Neural progenitor cell (in vitro differentiated cells): Measurements from ENCODE around the gene ENPP1. TPM values are rescaled to one million over a fixed set of nuclear protein-coding genes. Genes with fewer than 3 reads are reported as not detected.

Experiments used
- DNase-seq: peaks from one replicate; pipeline ENCODE4 v3.0.0-alpha.2; 2016; ENCODE audit warnings: low spot score
- H2AFZ ChIP-seq: fragments of 200-600 bp; sonication (generic); replicated peaks from 2 replicates; pipeline ENCODE4 v1.6.1; 2016; ENCODE audit warnings: antibody characterized with exemption
- H3F3A ChIP-seq: fragments of 200-600 bp; sonication (generic); 2 replicates; pipeline ENCODE4 v1.6.1; 2016; ENCODE audit warnings: antibody characterized with exemption, low read depth
- H3K27ac ChIP-seq: fragments of 200-600 bp; sonication (generic); 2 replicates; pipeline ENCODE4 v1.5.1; 2016; ENCODE audit warnings: mild to moderate bottlenecking
- H3K27me3 ChIP-seq: fragments of 200-600 bp; sonication (generic); 2 replicates; pipeline ENCODE4 v1.6.1; 2016; ENCODE audit warnings: mild to moderate bottlenecking, moderate library complexity
- H3K36me3 ChIP-seq: fragments of 200-600 bp; sonication (generic); 2 replicates; pipeline ENCODE4 v1.5.1; 2016
- H3K4me1 ChIP-seq: fragments of 200-600 bp; sonication (generic); 2 replicates; pipeline ENCODE4 v1.6.1; 2016; ENCODE audit warnings: mixed run types
- H3K4me2 ChIP-seq: fragments of 200-600 bp; sonication (generic); 2 replicates; pipeline ENCODE4 v1.6.1; 2016
- H3K4me3 ChIP-seq: fragments of 200-600 bp; sonication (generic); 2 replicates; pipeline ENCODE4 v1.5.1; 2016
- H3K79me2 ChIP-seq: fragments of 200-600 bp; sonication (generic); 2 replicates; pipeline ENCODE4 v1.6.1; 2016; ENCODE audit warnings: low read depth
- H3K9ac ChIP-seq: fragments of 200-600 bp; sonication (generic); 2 replicates; pipeline ENCODE4 v1.6.1; 2016
- H3K9me3 ChIP-seq: fragments of 200-600 bp; sonication (generic); 2 replicates; pipeline ENCODE4 v1.5.1; 2016; ENCODE audit warnings: low read depth
- H4K20me1 ChIP-seq: fragments of 200-600 bp; sonication (generic); 2 replicates; pipeline ENCODE4 v1.6.1; 2016; ENCODE audit warnings: low read depth
- H3K27ac Mint-ChIP-seq: 3 replicates; pipeline ENCODE4 v1.8.0; 2021; ENCODE audit warnings: mixed read lengths
- H3K27me3 Mint-ChIP-seq: 2 replicates; pipeline ENCODE4 v1.8.0; 2022; ENCODE audit warnings: low read depth, mild to moderate bottlenecking, inconsistent platforms, moderate library complexity, mixed read lengths; ENCODE audit not compliant: insufficient read depth
- H3K36me3 Mint-ChIP-seq: 3 replicates; pipeline ENCODE4 v1.8.0; 2021; ENCODE audit warnings: mixed read lengths
- H3K4me1 Mint-ChIP-seq: 3 replicates; pipeline ENCODE4 v1.8.0; 2021; ENCODE audit warnings: mixed read lengths
- H3K4me3 Mint-ChIP-seq: 3 replicates; pipeline ENCODE4 v1.8.0; 2021; ENCODE audit warnings: mild to moderate bottlenecking, moderate library complexity, mixed read lengths
- H3K9me3 Mint-ChIP-seq: 3 replicates; pipeline ENCODE4 v1.8.0; 2020; ENCODE audit warnings: mixed read lengths
- EZH2 ChIP-seq: fragments of 200-600 bp; sonication (generic); IDR thresholded peaks from 2 replicates; pipeline ENCODE4 v1.6.1; 2017; ENCODE audit warnings: antibody characterized with exemption, mild to moderate bottlenecking, moderate library complexity
- EZH2phosphoT487 ChIP-seq: fragments of 200-600 bp; sonication (generic); IDR thresholded peaks from 2 replicates; pipeline ENCODE4 v1.6.1; 2017; ENCODE audit warnings: antibody characterized with exemption
- total RNA-seq: library from RNA; depleted of rRNA; stranded (reverse); fragments of >200 nt; gene quantifications from 2 replicates; pipeline ENCODE4 v1.2.3, GENCODE V29; 2015; ENCODE audit warnings: low replicate concordance
- TF ChIP-seq, protein P1 (sequence below): fragments of 200-600 bp; sonication (generic); IDR thresholded peaks from 2 replicates; pipeline ENCODE4 v1.5.1; 2017; ENCODE audit warnings: antibody characterized with exemption, mild to moderate bottlenecking

ENPP1 gene
- total RNA-seq, 1 donor from 2014 or later = 9.7 TPM

DNA sequence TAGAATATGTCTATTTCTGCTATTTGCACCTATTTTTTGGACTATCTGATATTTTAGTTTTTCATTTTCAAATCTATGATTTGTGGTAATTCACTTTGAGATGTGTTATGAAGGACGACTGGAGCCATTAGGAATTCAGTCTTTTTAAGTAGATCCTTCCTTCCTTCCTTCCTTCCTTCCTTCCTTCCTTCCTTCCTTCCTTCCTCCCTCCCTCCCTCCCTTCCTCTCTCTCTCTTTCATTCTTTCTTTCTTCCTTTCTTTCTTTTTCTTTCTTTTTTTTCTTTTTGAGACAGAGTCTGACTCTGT is 46.1 kb upstream of the ENPP1 start:
- H3F3A ChIP-seq = no peaks in the 10 kb centered on the region
- Mint-ChIP-seq H3K36me3 (no peaks in the 10 kb centered on the region), H3K27ac (no peak overlapping the region), H3K27me3 (no peaks in the 10 kb centered on the region), H3K9me3 (no peaks in the 10 kb centered on the region), H3K4me1 (no peaks in the 10 kb centered on the region), H3K4me3 (no peak overlapping the region)
- H3K27me3 ChIP-seq = no peaks in the 10 kb centered on the region
- H3K4me3 ChIP-seq = no peak overlapping the region
- H3K27ac ChIP-seq = no peak overlapping the region
- no peak for TF ChIP-seq EZH2phosphoT487
- TF ChIP-seq EZH2 = no peak
- TF ChIP-seq, protein P1, sequence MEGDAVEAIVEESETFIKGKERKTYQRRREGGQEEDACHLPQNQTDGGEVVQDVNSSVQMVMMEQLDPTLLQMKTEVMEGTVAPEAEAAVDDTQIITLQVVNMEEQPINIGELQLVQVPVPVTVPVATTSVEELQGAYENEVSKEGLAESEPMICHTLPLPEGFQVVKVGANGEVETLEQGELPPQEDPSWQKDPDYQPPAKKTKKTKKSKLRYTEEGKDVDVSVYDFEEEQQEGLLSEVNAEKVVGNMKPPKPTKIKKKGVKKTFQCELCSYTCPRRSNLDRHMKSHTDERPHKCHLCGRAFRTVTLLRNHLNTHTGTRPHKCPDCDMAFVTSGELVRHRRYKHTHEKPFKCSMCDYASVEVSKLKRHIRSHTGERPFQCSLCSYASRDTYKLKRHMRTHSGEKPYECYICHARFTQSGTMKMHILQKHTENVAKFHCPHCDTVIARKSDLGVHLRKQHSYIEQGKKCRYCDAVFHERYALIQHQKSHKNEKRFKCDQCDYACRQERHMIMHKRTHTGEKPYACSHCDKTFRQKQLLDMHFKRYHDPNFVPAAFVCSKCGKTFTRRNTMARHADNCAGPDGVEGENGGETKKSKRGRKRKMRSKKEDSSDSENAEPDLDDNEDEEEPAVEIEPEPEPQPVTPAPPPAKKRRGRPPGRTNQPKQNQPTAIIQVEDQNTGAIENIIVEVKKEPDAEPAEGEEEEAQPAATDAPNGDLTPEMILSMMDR = no peak
- no peaks in the 10 kb centered on the region for H4K20me1 ChIP-seq
- H3K79me2 ChIP-seq = no peaks in the 10 kb centered on the region
- H3K9me3 ChIP-seq = no peaks in the 10 kb centered on the region
- H3K36me3 ChIP-seq = no peaks in the 10 kb centered on the region
- H2AFZ ChIP-seq = no peak overlapping the region
- DNase-seq = no peak
- no peak overlapping the region for H3K4me2 ChIP-seq
- H3K4me1 ChIP-seq = no peaks in the 10 kb centered on the region
- H3K9ac ChIP-seq = no peak overlapping the region

DNA sequence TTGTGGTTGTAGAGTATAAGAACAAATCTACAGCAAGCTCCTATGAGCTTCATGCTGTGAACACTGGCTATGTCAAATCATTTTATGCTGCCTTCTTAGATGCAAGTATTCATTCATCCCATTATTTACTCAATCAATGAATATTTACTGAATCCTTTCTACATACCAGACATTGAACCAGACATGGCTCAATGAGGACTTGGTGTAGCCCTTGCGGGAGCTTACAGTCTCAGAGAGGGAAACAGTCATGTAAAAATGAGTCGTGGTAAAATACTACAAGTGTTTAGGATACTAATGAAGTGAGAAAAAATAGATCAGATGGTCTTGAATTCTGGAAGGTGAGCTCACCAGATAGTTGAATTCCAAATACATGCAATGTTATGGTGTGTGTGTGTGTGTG is 44.8 kb upstream of the ENPP1 start:
- Histone ChIP-seq H3K4me3 (no peak overlapping the region), H2AFZ (no peak overlapping the region), H3K79me2 (no peaks in the 10 kb centered on the region), H3K9me3 (no peaks in the 10 kb centered on the region), H3F3A (no peaks in the 10 kb centered on the region), H3K4me1 (no peaks in the 10 kb centered on the region), H3K36me3 (no peaks in the 10 kb centered on the region), H3K27ac (no peak overlapping the region), H4K20me1 (no peaks in the 10 kb centered on the region), H3K4me2 (no peak overlapping the region), H3K27me3 (no peaks in the 10 kb centered on the region), H3K9ac (no peak overlapping the region)
- H3K27ac Mint-ChIP-seq = no peak overlapping the region
- no peaks in the 10 kb centered on the region for H3K4me1 Mint-ChIP-seq
- no peaks in the 10 kb centered on the region for H3K9me3 Mint-ChIP-seq
- TF ChIP-seq EZH2phosphoT487 (no peak), EZH2 (no peak)
- TF ChIP-seq, protein P1 = no peak
- H3K27me3 Mint-ChIP-seq = no peaks in the 10 kb centered on the region
- H3K36me3 Mint-ChIP-seq = no peaks in the 10 kb centered on the region
- DNase-seq = no peak
- no peak overlapping the region for H3K4me3 Mint-ChIP-seq

GRCh38 chr6:131763749-131764148 is 44.1 kb upstream of the ENPP1 start:
- no peak overlapping the region for H3K4me3 Mint-ChIP-seq
- H3K4me2 ChIP-seq = no peak overlapping the region

More at GRCh38 chr6:131763749-131764148, 44.1 kb upstream of the ENPP1 start:
- Histone ChIP-seq H2AFZ (no peak overlapping the region), H3K4me3 (no peak overlapping the region), H3K4me1 (no peaks in the 10 kb centered on the region), H4K20me1 (no peaks in the 10 kb centered on the region), H3K36me3 (no peaks in the 10 kb centered on the region), H3F3A (no peaks in the 10 kb centered on the region), H3K9ac (no peak overlapping the region), H3K79me2 (no peaks in the 10 kb centered on the region), H3K27ac (no peak overlapping the region), H3K27me3 (no peaks in the 10 kb centered on the region), H3K9me3 (no peaks in the 10 kb centered on the region)
- Mint-ChIP-seq H3K4me1 (no peaks in the 10 kb centered on the region), H3K27me3 (no peaks in the 10 kb centered on the region), H3K36me3 (no peaks in the 10 kb centered on the region), H3K27ac (no peak overlapping the region), H3K9me3 (no peaks in the 10 kb centered on the region)
- no peak for DNase-seq
- TF ChIP-seq EZH2phosphoT487 (no peak), EZH2 (no peak)
- TF ChIP-seq, protein P1 = no peak
